ENCODE measurements around the gene MYBBP1A.
"Not testable (repeated sequence)": the region's sequence is repeated elsewhere in the genome, so short reads cannot be mapped to it uniquely, and the experiment has no call there.

The MYBBP1A gene, protein sequence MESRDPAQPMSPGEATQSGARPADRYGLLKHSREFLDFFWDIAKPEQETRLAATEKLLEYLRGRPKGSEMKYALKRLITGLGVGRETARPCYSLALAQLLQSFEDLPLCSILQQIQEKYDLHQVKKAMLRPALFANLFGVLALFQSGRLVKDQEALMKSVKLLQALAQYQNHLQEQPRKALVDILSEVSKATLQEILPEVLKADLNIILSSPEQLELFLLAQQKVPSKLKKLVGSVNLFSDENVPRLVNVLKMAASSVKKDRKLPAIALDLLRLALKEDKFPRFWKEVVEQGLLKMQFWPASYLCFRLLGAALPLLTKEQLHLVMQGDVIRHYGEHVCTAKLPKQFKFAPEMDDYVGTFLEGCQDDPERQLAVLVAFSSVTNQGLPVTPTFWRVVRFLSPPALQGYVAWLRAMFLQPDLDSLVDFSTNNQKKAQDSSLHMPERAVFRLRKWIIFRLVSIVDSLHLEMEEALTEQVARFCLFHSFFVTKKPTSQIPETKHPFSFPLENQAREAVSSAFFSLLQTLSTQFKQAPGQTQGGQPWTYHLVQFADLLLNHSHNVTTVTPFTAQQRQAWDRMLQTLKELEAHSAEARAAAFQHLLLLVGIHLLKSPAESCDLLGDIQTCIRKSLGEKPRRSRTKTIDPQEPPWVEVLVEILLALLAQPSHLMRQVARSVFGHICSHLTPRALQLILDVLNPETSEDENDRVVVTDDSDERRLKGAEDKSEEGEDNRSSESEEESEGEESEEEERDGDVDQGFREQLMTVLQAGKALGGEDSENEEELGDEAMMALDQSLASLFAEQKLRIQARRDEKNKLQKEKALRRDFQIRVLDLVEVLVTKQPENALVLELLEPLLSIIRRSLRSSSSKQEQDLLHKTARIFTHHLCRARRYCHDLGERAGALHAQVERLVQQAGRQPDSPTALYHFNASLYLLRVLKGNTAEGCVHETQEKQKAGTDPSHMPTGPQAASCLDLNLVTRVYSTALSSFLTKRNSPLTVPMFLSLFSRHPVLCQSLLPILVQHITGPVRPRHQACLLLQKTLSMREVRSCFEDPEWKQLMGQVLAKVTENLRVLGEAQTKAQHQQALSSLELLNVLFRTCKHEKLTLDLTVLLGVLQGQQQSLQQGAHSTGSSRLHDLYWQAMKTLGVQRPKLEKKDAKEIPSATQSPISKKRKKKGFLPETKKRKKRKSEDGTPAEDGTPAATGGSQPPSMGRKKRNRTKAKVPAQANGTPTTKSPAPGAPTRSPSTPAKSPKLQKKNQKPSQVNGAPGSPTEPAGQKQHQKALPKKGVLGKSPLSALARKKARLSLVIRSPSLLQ (N-terminal part only)

DNA sequence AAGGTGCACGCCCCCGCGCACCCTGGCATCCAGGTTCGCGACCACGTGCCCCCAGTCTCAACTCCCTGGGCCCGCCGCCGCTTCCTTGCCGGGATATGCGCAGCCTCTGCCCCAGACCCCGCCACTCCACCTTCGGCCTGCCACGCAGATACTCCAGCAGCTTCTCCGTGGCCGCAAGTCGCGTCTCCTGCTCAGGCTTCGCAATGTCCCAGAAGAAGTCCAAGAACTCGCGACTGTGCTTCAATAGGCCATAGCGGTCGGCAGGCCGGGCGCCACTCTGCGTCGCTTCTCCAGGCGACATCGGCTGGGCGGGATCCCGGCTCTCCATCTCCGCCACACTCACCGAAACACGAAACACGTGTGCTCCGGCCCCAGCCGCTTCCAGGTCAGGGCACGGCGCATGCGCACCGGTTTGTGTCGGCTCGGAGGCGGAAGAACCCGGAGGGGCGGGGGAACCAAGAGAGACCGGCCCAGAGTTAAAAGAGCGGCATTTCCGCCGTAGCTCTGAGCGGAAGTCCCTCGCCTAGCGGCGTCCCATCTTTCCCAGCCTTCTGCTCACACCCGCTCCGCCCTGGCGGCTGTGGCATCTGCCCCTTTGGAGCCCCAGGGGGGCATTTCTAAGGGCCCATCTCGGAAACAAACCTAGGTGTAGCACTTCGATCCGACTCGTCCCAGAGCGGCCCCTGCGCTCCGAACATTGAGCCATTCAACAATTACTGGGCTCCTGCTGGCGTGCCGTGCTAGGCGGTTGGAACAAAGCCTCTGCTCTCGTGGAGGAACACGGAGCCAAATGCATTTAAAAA, at the start of gene MYBBP1A:
TSS of gene MYBBP1A (minus strand) at position 388 of the 803 bp plus-strand sequence. CDS start at position 328, 60 bp downstream.
- DNase-seq (ENCODE audit: low read depth in 2 of 2): peak; percentile 90 to 97

DNA sequence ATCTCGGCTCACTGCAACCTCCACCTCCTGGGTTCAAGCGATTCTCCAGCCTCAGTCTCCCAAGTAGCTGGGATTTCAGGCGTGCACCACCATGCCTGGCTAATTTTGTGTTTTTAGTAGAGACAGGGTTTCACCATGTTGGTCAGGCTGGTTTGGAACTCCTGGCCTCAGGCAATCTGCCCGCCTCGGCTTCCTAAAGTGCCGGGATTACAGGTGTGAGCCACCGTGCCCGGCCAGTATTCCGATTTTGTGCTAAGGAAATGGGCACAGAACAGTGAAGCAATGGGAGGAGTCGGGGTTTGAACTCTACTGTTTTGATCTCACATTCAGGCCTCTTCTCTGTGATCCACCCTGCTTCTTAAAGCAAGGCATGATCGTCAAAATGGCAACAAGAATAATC, 49.6 kb upstream of the MYBBP1A start:
- DNase-seq (ENCODE audit: low read depth in 2 of 2): not testable (repeated sequence)

DNA sequence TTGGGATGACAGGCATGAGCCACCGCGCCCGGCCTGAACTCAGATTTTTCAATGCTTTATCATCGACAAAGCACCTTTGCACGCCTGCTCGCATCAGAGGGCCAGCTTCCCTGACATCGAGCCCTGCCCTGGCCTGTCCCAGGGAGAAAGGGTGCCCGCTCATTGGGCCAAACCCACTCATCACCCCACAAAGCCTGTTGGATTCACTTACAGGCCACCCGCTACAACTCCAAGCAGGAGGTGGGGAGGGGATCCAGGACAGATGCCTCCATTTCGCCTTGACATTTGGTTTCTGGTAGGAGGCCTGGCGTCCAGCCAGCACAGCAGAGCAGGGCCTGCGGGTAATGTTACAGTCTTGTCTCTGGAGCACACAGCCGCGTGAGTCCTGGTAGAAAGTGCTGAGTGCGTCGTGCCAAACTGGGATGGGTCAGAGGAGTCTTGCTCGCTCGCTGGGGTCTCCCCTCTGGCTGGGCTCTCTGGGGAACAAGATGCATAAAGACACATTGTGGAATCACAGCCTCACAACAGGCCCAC, 49.0 kb upstream of the MYBBP1A start:
- DNase-seq (ENCODE audit: low read depth in 2 of 2): no peak

DNA sequence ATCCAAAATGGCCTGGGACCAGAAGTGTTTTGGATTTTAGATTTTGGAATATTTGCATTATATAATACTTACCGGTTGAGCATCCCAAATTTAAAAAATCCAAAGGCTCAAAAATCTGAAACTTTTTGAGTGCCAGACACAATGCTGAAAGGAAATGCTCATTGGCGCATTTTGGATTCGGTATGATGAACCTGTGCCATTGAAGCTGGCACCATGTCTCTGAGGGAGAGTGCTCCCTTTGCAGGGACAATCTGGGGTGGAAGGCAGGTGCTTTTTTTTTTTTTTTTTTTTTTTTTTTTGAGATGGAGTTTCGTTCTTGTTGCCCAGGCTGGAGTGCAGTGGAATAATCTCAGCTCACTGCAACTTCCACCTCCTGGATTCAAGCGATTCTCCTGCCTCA, 46.9 kb upstream of the MYBBP1A start:
- DNase-seq (ENCODE audit: low read depth in 2 of 2): no peak

DNA sequence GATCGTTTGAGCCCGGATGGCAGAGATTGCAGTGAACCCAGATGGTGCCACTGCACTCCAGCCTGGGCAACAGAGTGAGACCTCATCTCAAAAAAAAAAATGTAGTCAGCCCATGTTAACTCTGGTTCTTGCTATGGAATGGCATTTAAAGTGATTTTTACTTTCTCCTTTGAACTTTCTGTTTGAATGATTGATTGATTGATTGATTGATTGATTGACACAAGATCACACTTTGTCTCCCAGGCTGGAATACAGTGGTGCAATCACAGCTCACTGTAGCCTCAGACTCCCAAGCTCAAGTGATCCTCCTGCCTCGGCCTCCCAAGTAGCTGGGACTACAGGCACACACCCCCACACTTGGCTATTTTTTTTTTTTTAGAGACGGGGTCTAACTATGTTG, 46.1 kb upstream of the MYBBP1A start:
- no peak for DNase-seq (ENCODE audit: low read depth in 2 of 2)

DNA sequence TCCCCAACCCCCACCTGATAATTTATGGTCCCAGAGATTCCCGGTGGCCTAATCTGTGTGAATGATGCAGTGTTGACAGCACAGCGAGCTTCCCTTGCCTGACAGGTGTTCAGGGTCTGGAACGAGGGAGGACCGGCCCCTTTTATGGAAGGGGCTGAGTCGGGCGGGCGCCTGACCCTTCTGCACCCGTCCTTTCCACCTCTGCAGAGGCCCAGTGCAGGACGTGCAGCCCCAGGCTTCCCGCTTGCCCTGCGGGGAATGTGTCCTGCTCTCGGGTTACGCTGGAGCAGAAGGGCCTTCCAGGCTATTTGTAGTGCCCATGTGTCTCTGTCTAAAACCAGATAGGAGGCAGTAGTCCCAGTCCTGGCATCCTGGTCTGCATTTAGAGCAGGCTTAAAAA, 45.4 kb upstream of the MYBBP1A start:
- no peak for DNase-seq (ENCODE audit: low read depth in 2 of 2)

DNA sequence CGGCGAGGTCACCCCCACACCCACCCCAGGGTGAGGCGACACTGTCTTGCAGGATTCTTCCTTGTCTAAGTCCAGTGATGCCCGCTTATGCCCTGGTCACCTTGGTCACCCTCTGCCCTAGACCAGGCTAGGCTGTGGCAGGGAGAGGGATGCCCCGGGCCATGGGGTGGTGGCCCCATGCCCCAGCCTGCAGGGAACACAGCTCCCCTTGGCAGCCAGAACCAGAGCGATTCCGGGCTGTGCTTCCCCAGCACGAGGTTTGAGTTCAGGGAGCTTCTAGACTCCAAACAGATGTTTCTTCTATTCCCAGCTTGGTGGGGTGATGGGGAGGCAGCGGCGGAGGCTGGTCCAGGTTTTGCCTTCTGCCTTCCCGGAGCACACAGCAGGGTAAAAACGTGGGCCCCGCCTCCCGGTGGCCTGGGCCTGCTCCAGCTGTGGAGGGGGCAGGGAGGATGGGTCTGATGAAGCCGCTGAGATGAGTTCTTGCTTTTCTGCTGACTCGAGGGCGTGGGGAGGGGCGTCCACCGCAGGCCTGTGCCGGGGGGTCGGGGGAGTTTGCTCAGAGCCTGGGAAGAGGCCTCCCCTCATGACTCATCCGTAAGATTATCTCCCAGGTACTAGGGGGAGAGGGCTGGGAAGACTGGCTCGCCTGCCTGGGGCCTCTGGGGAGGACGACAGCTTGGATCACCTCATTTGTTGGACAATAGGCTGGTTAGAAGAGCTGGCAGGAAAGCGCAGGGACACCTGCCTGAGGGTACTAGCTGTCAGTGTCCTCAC, 44.5 kb upstream of the MYBBP1A start:
- no peak for DNase-seq (ENCODE audit: low read depth in 2 of 2)

DNA sequence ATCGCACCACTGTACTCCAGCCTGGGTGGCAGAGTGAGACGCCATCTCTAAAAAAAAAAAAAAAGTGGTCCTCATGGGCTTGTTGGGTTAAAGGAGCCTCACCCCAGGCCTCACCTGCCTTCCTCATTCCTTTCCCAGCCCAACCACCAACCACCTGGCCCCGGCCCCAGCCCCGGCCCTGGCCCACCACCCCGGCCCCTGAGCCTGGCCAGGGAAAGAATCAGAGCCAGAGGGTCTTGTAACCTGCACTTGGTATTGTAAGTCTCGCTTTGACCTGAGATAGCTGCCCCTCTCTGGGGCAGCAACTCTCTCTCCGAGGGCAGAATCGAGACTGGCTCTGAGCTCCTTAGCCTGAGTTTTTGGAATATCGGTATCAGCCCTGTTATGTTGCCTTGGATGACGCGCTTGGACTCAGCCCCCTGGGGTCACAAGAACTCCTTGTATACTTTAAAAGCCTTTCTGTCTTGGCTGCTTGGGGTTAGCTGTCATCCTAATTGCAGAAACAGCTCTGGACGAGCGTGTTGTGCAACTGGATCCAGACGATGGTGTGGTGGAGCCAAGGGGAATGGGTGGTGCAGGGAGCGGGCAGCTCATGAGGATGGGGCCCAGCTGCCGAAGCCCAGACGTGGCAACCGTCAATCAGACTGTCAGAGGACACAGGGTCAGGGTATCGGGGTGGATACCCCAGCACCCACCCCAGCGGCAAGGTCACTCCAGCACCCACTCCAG, 43.8 kb upstream of the MYBBP1A start:
- no peak for DNase-seq (ENCODE audit: low read depth in 2 of 2)

DNA sequence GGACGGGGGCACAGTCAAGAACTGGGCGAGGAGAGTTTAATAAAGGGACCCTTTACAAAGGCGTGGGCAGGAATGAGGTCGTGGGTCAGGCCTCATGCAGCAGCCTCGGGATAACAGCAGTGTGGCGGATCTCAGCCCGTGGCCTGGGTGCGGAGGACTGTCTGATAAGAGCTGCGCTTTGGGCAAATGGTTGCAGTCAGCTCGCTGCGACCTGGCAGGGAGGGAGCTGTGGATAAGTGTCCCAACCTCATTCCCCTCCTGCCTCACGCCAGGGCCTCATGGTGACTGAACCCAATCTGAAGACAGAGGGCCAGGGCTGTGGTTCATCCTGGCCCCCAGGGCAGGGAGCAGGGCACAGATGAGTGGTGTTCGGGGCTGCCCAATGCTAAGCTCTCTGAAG, 42.8 kb upstream of the MYBBP1A start:
- DNase-seq (ENCODE audit: low read depth in 2 of 2): no peak

DNA sequence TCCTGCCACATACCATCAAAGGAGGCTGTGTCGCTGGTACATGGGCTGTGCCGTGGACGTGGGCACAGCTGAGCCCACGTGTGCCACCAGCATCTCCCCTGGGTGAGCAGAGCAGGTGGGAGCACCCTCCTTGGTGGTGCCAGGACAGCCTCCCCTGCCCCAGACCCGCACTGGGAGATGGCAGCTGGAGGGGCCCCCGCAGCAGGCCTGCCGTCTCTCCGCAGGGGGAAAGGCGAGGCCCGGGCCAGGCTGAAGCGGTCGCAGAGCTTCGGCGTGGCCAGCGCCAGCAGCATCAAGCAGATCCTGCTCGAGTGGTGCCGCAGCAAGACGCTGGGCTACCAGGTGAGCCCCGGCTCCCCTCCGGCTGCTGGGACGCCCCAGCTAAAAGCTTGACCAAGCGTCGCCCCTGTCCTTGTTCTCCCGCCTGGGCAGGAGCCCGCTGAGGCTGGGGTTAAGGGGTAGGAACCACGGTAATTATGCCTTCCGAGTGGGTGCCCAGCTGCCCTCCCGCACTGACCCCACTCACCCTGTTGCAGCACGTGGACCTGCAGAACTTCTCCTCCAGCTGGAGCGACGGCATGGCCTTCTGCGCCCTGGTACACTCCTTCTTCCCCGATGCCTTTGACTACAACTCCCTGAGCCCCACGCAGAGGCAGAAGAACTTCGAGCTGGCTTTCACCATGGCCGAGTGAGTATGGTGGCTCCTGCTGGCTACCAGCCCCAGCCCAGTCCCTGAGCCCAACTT, 41.6 kb upstream of the MYBBP1A start:
- DNase-seq (ENCODE audit: low read depth in 2 of 2): no peak

DNA sequence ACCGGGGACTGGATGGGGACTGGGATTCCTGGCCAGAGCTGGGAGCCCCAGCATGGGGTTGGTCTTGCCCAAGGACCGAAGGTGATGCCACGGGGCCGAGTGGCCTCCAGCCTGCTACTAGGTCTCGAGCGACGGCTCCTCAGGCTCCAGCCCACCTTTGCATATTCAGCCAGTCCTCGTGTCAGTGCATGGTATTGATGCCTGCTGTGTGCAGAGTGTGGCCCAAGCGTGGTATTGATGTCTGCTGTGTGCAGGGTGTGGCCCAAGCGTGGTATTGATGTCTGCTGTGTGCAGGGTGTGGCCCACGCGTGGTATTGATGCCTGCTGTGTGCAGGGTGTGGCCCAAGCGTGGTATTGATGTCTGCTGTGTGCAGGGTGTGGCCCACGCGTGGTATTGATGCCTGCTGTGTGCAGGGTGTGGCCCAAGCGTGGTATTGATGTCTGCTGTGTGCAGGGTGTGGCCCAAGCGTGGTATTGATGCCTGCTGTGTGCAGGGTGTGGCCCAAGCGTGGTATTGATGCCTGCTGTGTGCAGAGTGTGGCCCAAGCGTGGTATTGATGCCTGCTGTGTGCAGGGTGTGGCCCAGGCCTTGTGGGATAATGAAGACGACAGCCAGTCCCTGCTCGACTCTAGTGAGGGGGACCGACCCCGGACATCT, 40.6 kb upstream of the MYBBP1A start:
- not testable (repeated sequence) for DNase-seq (ENCODE audit: low read depth in 2 of 2)

DNA sequence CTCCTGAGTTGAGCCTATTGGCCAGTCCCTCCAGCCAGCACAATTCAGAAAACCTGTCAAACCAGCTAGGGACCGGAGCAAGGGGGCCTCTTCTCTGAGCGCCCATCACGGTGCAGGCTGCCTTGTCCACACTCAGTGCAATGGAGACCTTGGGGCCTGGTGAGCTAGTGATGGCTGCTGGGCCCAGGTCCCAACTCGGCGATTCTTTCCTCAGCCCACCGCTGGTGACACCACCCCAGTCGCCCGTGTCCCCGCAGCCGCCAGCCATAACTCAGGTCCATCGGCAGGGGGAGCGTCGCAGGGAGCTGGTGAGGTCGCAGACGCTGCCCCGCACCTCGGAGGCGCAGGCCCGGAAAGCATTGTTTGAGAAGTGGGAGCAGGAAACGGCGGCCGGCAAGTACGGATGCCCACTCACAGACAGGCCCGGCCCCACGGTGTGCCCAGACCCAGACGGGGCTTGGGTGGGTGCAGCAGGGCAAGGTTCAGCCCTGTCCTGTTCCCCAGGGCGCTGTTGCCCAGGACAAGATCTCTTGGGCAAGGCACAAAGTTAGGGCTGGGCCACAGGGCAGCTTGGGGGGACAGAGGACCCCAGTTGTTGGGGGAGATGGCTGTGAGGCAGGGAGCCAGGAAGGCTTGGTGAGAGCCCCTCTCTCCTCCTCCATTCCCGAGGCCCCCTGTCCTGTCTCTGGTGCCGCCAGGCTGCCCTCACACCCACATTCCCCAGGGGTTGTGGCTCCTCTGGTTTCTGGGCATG, 39.9 kb upstream of the MYBBP1A start:
- peak in 1 of 2 donors; percentile 9 for DNase-seq (ENCODE audit: low read depth in 2 of 2)

DNA sequence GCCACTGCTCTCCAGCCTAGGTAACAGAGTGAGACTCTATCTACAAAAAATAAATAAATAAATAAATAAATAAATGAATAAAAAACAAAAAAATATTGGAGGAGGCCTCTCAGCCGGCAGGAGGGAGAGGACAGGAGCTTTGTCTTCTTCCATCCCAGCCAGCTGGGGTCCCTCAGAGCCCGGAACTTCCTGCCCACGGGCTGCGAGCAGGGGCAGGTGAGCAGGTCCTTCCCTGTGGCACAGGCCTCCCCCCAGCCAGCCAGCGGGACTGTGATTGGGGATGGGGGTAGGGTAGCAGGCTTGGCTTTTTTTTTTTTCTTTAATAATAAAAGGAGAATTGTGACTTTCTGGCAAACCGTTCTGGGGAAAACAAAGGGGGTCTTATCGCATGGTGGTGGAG, 39.2 kb upstream of the MYBBP1A start:
- DNase-seq (ENCODE audit: low read depth in 2 of 2): no peak

DNA sequence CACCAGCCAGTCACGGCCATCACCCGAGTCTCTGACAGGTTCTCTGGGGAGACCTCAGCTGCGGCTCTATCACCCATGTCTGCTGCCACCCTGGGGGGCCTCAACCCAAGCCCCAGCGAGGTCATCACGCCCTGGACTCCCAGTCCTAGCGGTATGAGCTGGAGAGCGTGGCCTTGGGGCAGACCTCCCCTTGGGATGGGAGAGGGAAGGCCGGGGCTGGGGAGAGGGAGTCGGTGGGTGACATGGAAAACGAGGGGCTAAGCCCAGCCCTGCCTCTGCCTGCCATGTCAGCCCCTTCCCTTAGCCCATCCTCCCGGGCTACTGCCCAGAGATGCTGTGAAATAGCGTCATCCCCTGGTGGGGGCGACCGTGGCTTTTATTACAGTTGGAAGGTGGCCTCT, 37.8 kb upstream of the MYBBP1A start:
- no peak for DNase-seq (ENCODE audit: low read depth in 2 of 2)

DNA sequence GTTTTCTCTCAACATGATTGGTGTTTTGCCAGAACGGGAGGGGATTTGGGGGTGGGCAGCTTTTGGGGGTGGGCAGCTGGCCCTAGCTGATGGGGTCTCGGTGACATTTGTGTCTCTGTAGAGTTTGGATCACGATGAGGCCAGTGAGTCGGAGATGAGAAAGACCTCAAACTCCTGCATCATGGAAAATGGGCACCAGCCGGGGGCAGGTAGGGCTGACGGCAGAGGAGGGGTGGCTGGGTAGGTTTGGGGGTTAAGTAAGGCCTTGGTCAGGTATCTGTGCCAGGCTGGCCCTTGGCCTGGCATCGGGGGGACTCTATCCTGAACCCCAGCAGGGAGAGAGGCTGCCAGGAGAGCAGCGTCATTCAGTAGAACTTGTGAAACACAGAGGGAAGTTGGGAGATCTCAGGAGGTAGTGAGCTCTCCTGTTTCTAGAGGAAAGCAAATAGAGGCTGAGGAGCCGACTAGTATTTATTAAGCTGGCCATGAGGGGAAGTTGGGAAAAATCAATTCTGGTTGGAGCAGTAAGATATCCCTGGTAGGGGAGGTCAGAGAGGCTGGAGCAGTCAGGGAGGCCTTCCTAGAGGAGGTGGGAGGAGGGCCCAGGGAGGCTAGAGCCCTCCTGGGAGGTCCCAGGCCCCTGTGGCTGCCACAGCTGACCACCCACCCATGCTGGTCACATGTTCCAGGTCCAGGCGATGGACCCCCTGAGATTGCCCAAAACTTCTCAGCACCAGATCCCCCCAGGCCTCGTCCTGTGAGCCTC, 37.2 kb upstream of the MYBBP1A start:
- DNase-seq (ENCODE audit: low read depth in 2 of 2): no peak

DNA sequence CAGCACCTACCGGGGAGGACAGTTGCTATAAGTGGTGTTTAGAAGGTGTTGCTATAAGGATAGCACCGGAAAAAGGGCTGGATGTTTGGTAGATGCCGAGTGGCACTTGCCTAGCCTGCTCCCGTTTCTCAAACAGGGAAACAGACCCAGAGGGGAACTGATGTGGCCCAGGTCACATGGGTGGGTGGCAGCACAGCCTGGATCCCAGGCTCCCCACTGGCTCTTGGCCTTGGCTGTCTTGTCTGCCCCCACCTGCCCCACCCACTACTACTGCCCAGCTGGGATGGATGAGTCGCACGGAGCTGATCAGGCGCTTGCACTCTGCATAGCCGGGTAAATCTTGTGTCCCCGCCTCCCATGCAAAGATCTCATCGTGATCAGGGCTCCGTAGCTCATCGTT, 36.3 kb upstream of the MYBBP1A start:
- no peak for DNase-seq (ENCODE audit: low read depth in 2 of 2)

Data from stimulated activated CD8-positive, alpha-beta memory T cell treated with anti-CD3 and anti-CD28 coated beads, Interleukin-2, amount 100 ng/mL, for 1 hour (primary cell).